Measurements from ENCODE around the gene TMC7. TPM values are rescaled to one million over a fixed set of nuclear protein-coding genes. Genes with fewer than 3 reads are reported as not detected.

TMC7 gene
- polyA plus RNA-seq, 1 of the 3 experiments (the other 2 are of a cell fraction), result 0.66 TPM

GRCh38 chr16:19046062-19046461 is 62.3 kb downstream of the TMC7 start:
- Histone ChIP-seq H3K9me3 (no peaks in the 10 kb centered on the region), H3K4me3 (ENCODE audit: low read depth in 2 of 2, low read length in 1 of 2) (no peak overlapping the region), H3K79me2 (ENCODE audit: insufficient read depth) (no peaks in the 10 kb centered on the region), H3K4me2 (no peak overlapping the region), H3K9me2 (no peaks in the 10 kb centered on the region), H2AFZ (ENCODE audit: low read depth) (no peak overlapping the region), H3K36me3 (replicated peaks in 1 of 2; ENCODE audit: control insufficient read depth in 1 of 2, insufficient read depth in 2 of 2, low read length in 1 of 2) (no peaks in the 10 kb centered on the region), H3K4me1 (ENCODE audit: control insufficient read depth in 1 of 2, insufficient read depth in 2 of 2, low read depth in 1 of 2, low read length in 1 of 2) (no peaks in the 10 kb centered on the region), H3F3A (replicated peaks; ENCODE audit: insufficient read depth) (no peaks in the 10 kb centered on the region), H3K27me3 (ENCODE audit: insufficient read depth) (no peaks in the 10 kb centered on the region), H3K27ac (ENCODE audit: low read depth in 2 of 2, low read length in 1 of 2) (no peak overlapping the region), H4K20me1 (ENCODE audit: insufficient read depth) (no peaks in the 10 kb centered on the region), H3K9ac (no peak overlapping the region)
- TF ChIP-seq POLR2AphosphoS5 (IDR thresholded peaks at IDR 0.05; ENCODE audit: low read depth, low read length), result no peak
- no peak for TF ChIP-seq JUND (IDR thresholded peaks at IDR 0.05)
- TF ChIP-seq RAD21 (IDR thresholded peaks at IDR 0.05; ENCODE audit: low read length), result no peak
- TF ChIP-seq MXI1 (IDR thresholded peaks at IDR 0.05; ENCODE audit: low read depth, low read length), result no peak
- no peak for TF ChIP-seq CTCF (IDR thresholded peaks at IDR 0.05)
- TF ChIP-seq GATA2 (CRISPR knock-in tag; IDR thresholded peaks at IDR 0.05), result no peak
- TF ChIP-seq MAX (IDR thresholded peaks at IDR 0.05; ENCODE audit: low read depth), result no peak
- TF ChIP-seq NRF1 (IDR thresholded peaks at IDR 0.05; ENCODE audit: low read depth, low read length), result no peak
- TF ChIP-seq USF1 (IDR thresholded peaks at IDR 0.05; ENCODE audit: borderline replicate concordance, low read depth), result no peak
- TF ChIP-seq YY1 (IDR thresholded peaks at IDR 0.05; ENCODE audit: low read depth), result no peak
- no peak for TF ChIP-seq IRF3 (IDR thresholded peaks at IDR 0.05; ENCODE audit: low read depth, low read length)
- no peak for TF ChIP-seq REST (IDR thresholded peaks at IDR 0.05; ENCODE audit: low read depth, low read length)
- TF ChIP-seq EZH2phosphoT487 (IDR thresholded peaks at IDR 0.05; ENCODE audit: borderline replicate concordance, low read depth), result no peak
- no peak for TF ChIP-seq FOXJ3 (CRISPR knock-in tag; IDR thresholded peaks at IDR 0.05)
- no peak for TF ChIP-seq SMC3 (IDR thresholded peaks at IDR 0.05; ENCODE audit: low read depth, low read length)
- DNase-seq, result no peak
- CTCF ChIA-PET, result interaction anchor here (0.8 to 1.7 kb wide), 2 partner anchors 10 to 63 kb away, joined by 3 to 5 read pairs; partner anchors contain the start of gene TMC7
- POLR2A ChIA-PET, result no interaction called here
- 88% methylated on average over 2 of the region's 2 CpGs for WGBS (ENCODE audit: low lambda C conversion rate)

Data from SK-N-SH (cell line).